ENCODE results near the gene STARD10.

DNA sequence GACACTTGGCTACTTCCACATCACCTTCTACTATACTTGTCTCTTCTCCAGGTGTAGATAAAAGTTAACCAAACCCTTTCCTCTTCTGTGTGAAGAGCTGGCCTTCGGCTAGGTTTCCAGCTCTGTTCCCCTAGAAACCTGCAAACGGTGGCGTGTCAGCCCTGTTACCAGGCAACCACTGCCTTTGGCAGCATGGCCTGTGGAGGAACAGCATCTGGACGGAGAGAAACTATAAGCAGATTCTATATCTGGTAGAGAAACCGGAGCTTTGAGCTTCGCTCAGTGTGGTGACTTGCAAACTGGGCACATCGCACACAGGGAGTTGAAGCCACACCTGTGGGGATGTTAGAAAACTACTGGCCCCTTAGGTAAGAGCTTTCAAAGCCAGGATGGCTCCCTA lies 77.6 kb downstream of the STARD10 start:
- TF ChIP-seq CTCF (IDR thresholded peaks at IDR 0.05) = no peak
- no peak for TF ChIP-seq POLR2A (IDR thresholded peaks at IDR 0.05)
- TF ChIP-seq EP300 (IDR thresholded peaks at IDR 0.05) = no peak
